GM21360 (cell line): ENCODE measurements around the gene APOBEC2.
"Not testable (repeated sequence)": the region's sequence is repeated elsewhere in the genome, so short reads cannot be mapped to it uniquely, and the experiment has no call there.

Experiments used
- ATAC-seq: cut with Tn5 transposase; IDR thresholded peaks from one replicate; pipeline ENCODE4 v1.9.1; 2021; ENCODE audit warnings: mild to moderate bottlenecking, moderate library complexity; ENCODE audit not compliant: unreplicated experiment

APOBEC2 gene

DNA sequence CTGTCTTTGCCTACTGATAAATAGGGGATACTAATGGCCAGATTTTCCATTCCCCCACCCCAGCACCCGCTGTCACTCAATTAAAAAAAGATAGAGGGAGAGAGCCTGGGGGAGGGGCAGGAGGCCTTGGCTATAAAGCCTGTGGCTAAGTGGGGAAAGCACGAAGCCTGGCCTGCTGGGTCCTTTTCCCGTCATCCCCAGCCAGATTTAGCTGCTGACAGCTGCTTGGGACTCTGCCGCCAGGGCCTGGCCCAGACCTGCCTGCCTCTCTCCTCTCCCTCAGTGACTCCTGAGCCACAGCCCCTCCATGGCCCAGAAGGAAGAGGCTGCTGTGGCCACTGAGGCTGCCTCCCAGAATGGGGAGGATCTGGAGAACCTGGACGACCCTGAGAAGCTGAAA lies at the start of gene APOBEC2:
TSS of gene APOBEC2 (plus strand) at position 162 of the 400 bp plus-strand sequence. CDS start at position 308, 146 bp downstream.
- no peak for ATAC-seq

DNA sequence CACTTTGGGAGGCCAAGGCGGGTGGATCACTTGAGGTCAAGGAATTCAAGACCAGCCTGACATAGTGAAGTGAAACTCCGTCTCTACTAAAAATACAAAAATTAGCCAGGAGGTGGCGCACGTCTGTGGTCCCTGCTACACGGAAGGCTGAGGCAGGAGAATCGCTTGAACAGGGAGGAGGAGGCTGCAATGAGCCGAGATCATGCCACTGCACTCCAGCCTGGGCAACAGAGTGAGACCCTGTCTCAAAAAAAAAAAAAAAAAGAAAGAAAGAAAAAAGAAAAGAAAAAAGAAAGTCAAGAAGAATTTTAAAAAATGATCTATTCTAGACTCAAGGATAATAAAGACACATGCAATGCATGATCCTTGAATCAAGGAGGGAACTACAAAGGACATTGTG lies 46.8 kb upstream of the APOBEC2 start:
- not testable (repeated sequence) for ATAC-seq

DNA sequence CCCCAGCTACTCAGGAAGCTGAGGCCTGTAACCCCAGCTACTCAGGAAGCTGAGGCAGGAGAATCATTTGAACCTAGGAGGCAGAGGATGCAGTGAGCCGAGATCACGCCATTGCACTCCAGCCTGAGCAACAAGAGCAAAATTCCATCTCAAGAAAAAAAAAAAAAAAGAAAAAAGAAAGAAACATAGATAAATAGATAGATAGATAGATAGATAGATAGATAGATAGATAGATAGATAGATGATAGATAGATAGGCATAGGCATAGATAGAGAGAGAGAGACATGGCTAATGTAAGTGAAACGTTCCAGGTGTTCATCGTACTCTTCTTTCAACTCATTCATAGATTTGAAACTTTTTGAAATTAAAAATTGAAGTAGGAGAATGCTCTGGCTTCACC lies 46.0 kb upstream of the APOBEC2 start:
- ATAC-seq: not testable (repeated sequence)

DNA sequence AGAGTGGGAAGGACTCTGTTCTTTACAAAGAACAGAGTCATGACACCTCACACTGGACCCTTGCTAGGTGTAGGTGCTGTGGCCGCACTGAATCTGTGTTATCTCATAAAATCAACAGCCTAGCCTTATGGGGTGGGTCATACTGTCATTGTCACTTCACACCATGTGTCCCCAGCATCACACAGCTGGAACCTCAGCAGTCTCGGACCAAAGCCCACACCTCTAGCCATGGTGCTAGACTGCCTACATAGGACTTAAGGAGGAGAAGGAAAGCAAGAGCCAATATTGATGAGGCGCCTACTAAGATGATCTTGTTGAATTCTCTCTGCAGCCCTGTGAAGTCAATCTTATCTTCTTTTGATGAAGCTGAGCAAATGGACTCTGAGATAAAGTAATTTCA lies 45.0 kb upstream of the APOBEC2 start:
- ATAC-seq: no peak

DNA sequence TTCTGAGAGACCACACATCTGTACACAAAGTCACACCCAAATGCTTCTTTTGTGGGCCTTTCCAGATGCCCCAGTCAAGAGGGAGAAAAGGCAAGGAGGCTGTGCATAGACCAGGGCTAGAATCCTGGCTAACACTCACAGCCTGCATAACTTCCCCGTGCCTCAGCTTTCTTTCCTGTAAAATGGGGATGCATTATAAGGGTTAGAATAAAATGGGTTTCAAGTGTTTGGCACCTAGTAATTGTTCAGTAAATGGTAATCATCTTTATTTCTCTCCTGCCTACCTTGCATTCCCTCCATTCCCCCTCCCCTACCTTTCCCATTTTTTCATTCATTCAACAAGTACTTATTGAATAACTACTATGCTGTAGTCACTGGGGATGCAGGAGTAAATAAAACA lies 43.3 kb upstream of the APOBEC2 start:
- no peak for ATAC-seq

- no peak for ATAC-seq
Observed at GRCh38 chr6:41011673-41012072, 41.3 kb upstream of the APOBEC2 start.

DNA sequence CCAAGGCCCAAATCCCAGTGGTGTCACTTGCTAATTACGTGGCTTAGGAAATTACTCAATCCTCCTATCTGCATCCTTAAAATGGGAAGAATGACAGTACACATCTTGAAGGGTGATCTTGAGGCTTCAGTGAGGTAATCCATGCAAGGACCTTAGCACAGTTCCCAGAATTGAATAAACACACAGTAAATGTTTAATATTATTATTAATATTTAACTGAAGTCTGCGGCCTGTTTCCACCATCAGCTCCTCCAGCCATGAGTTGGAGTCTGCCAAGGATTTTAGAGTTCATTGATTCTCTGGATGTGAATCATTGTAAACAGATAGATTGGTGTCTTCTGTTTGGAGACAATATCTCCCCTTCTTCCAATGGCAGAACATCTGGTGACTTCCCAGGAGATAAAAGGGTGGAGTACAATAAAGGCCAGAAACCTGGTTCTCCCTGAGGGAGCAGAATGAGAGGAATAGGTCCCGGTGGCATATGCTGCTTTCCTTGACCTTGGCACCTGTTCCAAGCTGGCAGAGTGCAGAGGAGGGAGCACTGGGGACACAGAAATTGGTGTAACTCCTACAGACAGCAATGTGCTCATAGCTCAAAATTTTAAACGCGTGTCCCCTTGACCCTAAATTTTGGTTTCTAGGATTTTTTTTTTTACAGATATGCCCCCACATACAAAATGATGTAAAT lies 39.4 kb upstream of the APOBEC2 start:
- ATAC-seq: no peak

DNA sequence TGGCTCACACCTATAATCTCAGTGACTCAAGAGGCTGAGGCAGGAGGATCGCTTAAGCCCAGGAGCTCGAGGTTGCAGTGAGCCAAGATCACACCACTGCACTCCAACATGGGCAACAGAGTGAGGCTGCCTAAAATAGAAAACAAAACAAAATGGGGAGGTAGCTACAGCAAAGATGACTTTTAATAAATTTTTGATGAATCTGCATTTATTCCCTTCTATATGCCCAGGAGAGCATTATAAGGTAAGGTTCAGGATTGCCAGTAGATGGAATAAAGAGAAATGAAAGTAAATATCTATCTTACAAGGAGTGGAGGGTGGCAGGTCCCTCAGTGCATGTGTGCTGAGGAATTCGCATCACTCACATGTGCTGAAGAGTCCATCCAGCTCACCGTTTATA lies 38.2 kb upstream of the APOBEC2 start:
- no peak for ATAC-seq

GRCh38 chr6:41015860-41016259 lies 37.1 kb upstream of the APOBEC2 start:
- ATAC-seq: not testable (repeated sequence)

- ATAC-seq: no peak
Observed at GRCh38 chr6:41017663-41018062, 35.3 kb upstream of the APOBEC2 start.

DNA sequence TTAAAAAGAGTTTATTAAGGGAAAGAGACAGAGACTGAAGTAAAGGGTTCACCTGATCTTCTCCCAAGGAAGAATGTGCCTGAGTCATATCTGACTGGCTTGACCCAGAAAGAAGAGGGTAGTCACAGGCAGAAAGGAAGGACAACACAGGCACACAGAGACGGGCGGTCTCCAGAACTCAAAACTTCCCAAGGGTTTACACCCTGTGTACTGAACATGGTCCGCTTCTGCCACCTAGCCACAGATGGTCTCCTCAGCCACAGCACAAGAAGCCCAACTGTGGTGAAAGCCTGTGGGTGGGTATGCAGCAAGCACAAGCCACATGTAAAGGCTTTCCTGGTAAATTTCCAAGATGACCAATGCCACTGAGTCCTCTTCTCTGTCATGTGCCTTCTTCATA lies 31.2 kb upstream of the APOBEC2 start:
- no peak for ATAC-seq

DNA sequence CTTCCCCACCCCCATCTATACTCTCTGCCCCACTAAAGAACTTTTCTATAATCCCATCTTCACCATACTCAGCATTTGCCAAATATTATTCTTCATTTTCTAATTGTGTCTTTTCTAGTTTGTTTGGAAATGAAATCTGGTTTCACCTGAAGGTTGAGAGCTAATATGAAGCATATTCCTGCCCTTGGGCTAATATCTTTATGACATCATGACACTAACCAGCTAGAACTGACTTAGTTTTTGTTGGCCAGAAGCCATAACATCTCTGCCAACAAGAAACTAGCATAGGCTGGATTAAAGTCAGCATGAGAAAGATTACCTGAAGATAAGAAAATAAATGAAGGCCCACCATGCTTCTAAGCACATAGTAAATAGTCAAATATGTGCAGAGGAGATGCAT lies 30.7 kb upstream of the APOBEC2 start:
- ATAC-seq: no peak

GRCh38 chr6:41023114-41023513 lies 29.9 kb upstream of the APOBEC2 start:
- no peak for ATAC-seq

DNA sequence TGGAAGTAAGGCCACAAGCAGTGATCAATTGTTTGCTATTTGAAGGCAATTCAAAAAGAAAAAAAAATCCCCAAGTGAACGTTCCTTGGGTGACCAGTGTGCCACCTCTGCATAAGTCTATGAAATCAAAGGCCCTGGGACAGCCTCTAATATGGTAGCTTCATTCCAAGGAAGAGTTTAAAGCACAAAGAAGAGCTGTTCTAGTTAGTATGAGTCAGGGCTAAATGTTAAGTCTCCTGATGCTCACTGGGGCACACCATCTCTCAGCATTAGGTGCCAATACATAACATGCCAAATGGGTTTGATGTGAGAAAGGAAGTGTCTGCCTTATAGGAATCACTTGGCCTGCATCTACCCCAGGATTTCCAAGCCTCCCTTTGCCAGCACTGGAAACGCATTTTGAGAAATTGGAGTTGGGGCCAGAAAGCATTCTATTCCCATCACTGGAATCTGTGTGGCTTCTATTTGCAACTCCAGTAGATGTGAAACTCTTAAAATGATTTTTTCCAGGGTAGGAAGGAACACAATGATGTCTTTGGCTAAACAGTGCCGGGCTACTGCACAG lies 27.0 kb upstream of the APOBEC2 start:
- ATAC-seq: no peak

- ATAC-seq: no peak
Observed at GRCh38 chr6:41027241-41027640, 25.8 kb upstream of the APOBEC2 start.

GRCh38 chr6:41027799-41028560 lies 25.0 kb upstream of the APOBEC2 start:
- ATAC-seq: peak; percentile 82

GRCh38 chr6:41028561-41029412 lies 24.2 kb upstream of the APOBEC2 start:
- peak; percentile 26 for ATAC-seq

- no peak for ATAC-seq
Observed at GRCh38 chr6:41032830-41033229, 20.2 kb upstream of the APOBEC2 start.

DNA sequence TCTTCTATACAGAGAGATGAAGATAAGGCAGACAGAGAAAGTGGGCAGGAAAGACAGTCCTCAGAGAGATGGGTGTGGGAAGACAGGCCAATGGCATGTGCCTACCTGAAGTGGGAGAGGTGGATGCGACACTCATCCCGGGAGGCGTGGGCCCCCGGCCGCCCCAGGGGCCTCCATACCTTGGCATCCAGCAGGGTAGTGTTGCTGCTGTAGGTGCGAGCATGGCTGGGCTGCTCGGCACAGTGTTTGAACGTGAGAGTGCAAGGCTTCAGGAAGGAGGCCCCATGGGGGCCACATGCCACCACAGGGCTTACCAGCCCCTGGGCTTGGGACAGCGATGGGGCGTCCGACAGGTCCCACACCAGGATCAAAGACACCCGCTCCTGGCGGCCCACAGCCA lies 19.2 kb upstream of the APOBEC2 start:
- ATAC-seq: no peak

DNA sequence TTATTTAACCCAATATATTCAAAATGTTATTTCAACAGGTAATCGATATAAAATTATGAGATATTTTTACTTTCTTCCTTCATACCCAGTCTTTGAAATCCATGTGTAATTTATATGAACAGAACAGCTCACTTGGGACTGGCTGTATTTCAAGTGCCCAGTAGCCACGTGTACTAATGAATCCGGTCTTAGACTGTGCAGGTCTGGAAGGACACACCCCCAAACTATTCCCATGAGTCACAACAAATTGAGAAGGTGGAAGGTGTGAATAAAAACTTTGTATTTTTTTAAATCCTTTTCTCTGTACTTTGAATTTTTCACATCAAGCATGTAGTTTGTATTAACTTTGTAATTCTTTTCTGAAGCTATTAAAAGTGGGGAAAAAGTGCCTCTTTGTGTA lies 16.8 kb upstream of the APOBEC2 start:
- no peak for ATAC-seq

GRCh38 chr6:41036601-41037000 lies 16.4 kb upstream of the APOBEC2 start:
- ATAC-seq: no peak
